GM12865 (cell line): ENCODE measurements around the gene RALGAPB.
"Not testable (repeated sequence)": the region's sequence is repeated elsewhere in the genome, so short reads cannot be mapped to it uniquely, and the experiment has no call there.

Experiments used
- DNase-seq: peaks from one replicate; pipeline ENCODE4 v3.0.0; 2010; ENCODE audit warnings: low read depth
- H3K4me3 ChIP-seq: 2 replicates; pipeline ENCODE4 v1.5.1; 2011; ENCODE audit warnings: mild to moderate bottlenecking, low read depth, low read length, control low read depth
- CTCF ChIP-seq: IDR thresholded peaks from 2 replicates; pipeline ENCODE4 v1.5.1; 2011; ENCODE audit warnings: low read length, control low read depth, low read depth, inconsistent platforms; ENCODE audit not compliant: insufficient read depth; ENCODE audit errors: missing control alignments

RALGAPB gene

GRCh38 chr20:38429301-38429700, 43.3 kb upstream of the RALGAPB start:
- DNase-seq, result no peak
- no peak for TF ChIP-seq CTCF

GRCh38 chr20:38430679-38431325, 41.8 kb upstream of the RALGAPB start:
- DNase-seq, result no peak
- no peak overlapping the region for H3K4me3 ChIP-seq
- TF ChIP-seq CTCF, result no peak

More at GRCh38 chr20:38429301-38429700, 43.3 kb upstream of the RALGAPB start:
- no peak overlapping the region for H3K4me3 ChIP-seq

- no peak overlapping the region for H3K4me3 ChIP-seq
- no peak for DNase-seq
- TF ChIP-seq CTCF, result no peak
These were observed 40.4 kb upstream of the RALGAPB start for GRCh38 chr20:38432292-38432691.

GRCh38 chr20:38432870-38433269, 39.8 kb upstream of the RALGAPB start:
- not testable (repeated sequence) for DNase-seq
- H3K4me3 ChIP-seq, result peak overlapping the region; percentile 85

- TF ChIP-seq CTCF, result no peak
- peak overlapping the region; percentile 85 for H3K4me3 ChIP-seq
- no peak for DNase-seq
These were observed 39.2 kb upstream of the RALGAPB start for GRCh38 chr20:38433304-38433972.

GRCh38 chr20:38434301-38434741, 38.3 kb upstream of the RALGAPB start:
- peak; percentile 51 for DNase-seq
- H3K4me3 ChIP-seq, result peak overlapping the region; percentile 85
- TF ChIP-seq CTCF, result no peak

GRCh38 chr20:38434770-38435554, 37.7 kb upstream of the RALGAPB start, which contains the start of gene SNHG17:
SNHG17 (minus strand) TSS chr20:38435328.
- peak; percentile 100 for TF ChIP-seq CTCF
- H3K4me3 ChIP-seq, result peak within 1 kb of the TSS; percentile 85
- peak; percentile 98 for DNase-seq
